Left cardiac atrium (tissue), 4 donors: ENCODE results near the gene ACOXL. TPM values are rescaled to one million over a fixed set of nuclear protein-coding genes. Genes with fewer than 3 reads are reported as not detected.

Experiments used
- ATAC-seq, 2 donors: fragments of 200-7000 bp; cut with Tn5 transposase; one replicate each; pipeline ENCODE4 v1.9.1; 2020; ENCODE audit warnings: mild to moderate bottlenecking in 2 of 2, moderate library complexity in 2 of 2
- DNase-seq: peaks from one replicate; pipeline ENCODE4 v3.0.0-alpha.2; 2020
- intact Hi-C, 2 donors: fragments of 100-400 bp; cut with DNase I; formaldehyde crosslinking; loops; one replicate each; pipeline versions ENCODE4 v1.14.1 to v1.15.1; 2022 to 2023
- total RNA-seq, 2 donors: library from RNA; stranded (reverse); fragmentation: NEBNext Ultra II Directional; extraction: Animal tissue kit (Norgen Biotek cat#: 25700); gene quantifications; one replicate each; pipeline ENCODE4 v1.2.1, GENCODE V29; 2021
- donor health status: DM: no; HTN: yes; CAD: no.
- donor health status: DM: no; HTN: yes; CAD: no; lungs with severe emphysema.
- donor health status: DM: yes; HTN: yes; CAD: no.
- donor health status: Dilated cardiomyopathy.

Gene ACOXL
- total RNA-seq, 2 donors from 2014 or later: 0.12 TPM; not detected in 1

DNA sequence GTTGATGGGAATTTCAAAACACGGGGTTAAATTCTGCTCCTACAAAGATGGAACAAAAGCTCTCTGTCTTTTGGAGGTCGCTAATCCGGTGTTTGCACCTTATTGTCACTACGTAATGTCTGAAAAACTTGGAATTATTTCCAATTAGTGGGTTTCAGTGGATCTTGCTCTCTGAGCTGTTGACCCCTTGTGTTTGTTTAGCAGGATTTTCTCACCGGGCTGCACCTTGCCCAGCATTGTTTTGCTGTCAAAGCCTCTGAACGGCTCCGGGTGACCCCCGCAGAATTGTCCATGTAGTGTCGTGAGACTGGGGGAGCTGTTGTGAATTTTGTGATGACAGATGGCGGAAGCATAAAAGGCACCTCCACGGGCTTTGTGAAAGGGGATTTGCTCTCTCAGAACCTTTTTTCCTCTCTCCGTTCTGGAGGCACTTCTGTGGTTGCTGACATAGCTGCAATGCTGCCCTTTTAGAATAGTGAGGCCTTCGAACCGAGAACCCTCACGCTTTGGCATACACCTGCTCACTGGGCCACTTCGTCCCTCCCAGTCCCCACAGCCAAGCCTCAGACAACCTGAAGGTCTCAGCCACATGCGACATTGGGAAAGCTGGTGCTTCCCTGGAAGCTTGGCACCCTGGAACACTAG lies 129.4 kb downstream of the ACOXL start:
- intact Hi-C loops: no loop called here
- ATAC-seq (no peak), DNase-seq (no peak)

DNA sequence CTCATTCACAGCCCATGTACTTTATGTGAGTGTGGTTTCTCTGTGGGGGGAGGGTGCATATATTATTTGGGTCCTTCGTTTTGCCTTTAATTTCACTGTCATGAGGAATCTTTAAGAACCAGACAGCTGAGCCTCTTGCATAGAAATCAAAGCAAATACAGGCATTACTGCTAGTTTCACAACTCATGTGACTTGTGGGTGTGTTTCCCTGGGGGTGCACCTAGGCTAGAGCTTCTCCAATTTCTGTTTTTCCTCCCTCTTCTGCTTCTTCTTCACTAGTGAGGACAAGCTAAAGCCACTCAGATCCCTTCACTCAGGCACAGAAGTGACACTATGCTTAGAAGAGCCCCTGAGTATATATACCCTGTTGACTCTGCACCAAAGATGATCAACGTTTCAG lies 131.4 kb downstream of the ACOXL start:
- ATAC-seq (no peak), DNase-seq (no peak)
- intact Hi-C loops: no loop called here

DNA sequence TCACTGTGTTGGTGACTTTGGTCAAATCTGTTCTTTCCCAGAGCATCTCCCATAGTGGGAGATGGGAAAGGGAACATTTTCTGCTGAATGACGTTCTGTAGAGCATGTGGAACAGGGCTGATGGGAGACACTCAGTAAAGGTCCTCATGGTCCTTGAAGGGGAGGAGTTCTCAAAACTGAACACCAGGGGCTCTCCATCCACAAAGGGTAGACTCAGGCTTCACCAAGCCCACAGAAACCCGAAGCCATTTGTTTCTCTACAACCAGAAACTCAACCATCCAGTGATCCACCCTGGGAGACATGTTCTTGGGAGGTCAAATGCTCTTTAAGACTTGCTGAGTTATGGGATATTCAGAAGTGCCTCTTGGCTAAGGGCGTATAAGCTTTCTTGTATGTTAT lies 131.8 kb downstream of the ACOXL start:
- DNase-seq: no peak
- intact Hi-C loops: no loop called here
- ATAC-seq: no peak

DNA sequence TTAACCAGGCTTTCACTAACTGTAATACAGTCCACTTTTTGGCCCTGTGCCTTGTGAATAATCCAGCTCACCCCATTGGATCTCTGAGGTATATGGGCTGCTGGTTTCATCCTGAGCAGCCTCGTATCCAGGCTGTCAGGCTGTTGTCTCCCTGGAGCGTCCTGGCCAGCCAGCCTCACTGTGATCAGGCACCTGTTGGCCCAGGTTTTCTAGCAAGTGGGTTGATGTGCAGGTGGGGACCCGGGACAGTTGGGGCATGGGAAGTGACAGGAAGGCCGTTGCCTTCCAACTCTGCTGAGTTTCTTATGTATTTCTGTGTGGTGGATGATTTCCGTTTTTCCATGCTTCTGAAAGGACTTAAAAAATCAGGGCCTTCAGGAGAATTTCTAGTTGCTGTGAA lies 132.4 kb downstream of the ACOXL start:
- intact Hi-C loops: no loop called here
- DNase-seq: no peak
- no peak for ATAC-seq

DNA sequence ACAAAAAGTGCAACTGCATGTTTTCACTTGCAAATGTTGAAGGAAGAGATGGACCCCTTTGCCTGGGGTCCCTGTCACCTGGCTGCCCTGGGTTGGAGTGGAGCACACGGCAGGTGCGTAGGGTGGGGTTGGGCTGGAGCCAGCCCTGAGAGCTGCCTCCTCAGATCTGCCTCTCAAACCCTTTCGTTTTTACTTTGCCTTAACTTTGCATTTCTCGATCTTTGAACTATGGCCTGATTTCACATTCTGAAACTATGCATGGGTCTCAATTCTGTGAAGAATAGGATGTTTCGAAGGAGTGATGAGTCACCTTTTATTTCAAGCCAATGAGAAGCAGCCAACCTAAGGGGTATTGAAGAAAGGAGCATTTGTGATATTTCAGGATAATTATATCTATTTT lies 132.8 kb downstream of the ACOXL start:
- intact Hi-C loops: no loop called here
- ATAC-seq (no peak), DNase-seq (no peak)

DNA sequence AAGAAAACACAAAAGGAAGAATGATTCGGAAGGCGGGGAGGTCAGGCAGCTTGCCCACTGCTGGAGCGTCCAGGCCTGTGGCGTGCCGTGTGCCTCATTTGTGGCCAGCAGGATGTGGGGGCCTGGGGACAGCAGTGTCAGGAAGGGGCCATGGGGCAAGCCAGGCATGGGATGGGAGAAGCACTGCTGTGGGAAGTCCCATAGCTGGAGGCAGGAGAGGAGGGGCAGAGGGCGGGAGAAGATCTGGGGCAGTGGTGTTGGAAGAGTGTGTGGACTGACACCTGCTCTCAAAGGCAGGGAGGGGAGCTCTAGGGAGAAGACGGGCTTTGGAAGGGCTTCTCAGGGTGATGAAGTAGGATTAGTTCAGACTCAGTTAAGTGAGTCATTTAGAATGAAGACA lies 133.7 kb downstream of the ACOXL start:
- DNase-seq (no peak), ATAC-seq (no peak)
- intact Hi-C loops: no loop called here

DNA sequence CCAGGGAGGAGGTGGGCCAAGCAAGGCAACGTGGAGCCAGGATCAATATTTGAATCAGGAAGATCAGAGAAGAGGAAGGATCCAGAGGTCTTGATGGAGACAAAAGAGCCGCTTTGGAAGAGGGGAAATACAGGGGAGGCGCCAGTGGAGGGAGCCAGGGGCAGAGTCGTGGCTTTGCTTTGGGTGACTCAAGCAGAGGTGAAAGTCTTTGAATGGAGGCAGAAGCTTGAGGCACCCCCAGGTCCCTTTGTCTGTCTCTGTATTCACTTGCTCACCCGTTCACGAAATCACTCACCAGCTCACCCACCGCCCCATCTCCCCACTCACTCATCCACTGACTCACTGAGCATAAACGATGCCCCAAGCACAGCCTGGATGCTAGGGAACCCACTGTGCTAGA lies 134.1 kb downstream of the ACOXL start:
- DNase-seq: no peak
- no peak for ATAC-seq
- intact Hi-C loops: no loop called here

DNA sequence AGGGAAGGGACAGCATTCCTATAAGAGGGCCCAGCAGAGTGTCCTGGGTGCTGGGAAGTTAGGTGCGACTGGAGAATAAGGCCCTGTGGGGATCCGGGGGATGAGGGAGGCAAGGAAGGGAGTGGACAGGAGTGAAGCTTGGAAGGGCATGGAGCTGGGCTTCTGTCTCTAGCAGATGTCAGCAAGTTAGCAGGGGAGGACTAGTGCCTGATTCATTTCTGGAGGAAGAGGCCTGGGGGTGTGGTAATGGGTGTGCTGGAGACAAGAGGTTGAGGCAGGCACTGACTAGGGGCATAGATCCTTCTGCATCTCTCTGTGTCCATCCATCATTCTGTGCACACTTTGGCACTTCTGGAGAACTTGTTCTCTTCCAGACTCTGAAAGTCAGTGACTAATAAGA lies 134.7 kb downstream of the ACOXL start:
- ATAC-seq (no peak), DNase-seq (no peak)
- intact Hi-C loops: no loop called here

DNA sequence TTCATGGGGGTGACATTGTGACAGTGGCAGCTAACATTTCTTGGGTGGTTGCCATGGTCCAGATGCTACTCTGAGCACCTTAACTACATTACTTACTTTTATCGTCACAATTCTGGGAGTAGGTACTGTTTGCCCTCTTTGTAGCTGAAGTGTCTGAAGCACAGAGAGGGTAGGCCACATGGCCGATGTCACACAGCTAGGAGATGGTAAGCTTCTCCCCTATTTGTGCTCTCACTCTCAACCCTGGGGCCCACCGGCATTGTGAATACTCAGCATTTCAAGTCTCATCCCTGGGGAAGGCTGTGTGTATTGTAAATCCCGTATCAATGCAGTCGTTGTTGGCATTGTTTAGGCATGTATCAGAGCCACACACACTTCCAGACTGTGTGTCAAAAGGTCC lies 136.6 kb downstream of the ACOXL start:
- DNase-seq (no peak), ATAC-seq (no peak)
- intact Hi-C loops: no loop called here

DNA sequence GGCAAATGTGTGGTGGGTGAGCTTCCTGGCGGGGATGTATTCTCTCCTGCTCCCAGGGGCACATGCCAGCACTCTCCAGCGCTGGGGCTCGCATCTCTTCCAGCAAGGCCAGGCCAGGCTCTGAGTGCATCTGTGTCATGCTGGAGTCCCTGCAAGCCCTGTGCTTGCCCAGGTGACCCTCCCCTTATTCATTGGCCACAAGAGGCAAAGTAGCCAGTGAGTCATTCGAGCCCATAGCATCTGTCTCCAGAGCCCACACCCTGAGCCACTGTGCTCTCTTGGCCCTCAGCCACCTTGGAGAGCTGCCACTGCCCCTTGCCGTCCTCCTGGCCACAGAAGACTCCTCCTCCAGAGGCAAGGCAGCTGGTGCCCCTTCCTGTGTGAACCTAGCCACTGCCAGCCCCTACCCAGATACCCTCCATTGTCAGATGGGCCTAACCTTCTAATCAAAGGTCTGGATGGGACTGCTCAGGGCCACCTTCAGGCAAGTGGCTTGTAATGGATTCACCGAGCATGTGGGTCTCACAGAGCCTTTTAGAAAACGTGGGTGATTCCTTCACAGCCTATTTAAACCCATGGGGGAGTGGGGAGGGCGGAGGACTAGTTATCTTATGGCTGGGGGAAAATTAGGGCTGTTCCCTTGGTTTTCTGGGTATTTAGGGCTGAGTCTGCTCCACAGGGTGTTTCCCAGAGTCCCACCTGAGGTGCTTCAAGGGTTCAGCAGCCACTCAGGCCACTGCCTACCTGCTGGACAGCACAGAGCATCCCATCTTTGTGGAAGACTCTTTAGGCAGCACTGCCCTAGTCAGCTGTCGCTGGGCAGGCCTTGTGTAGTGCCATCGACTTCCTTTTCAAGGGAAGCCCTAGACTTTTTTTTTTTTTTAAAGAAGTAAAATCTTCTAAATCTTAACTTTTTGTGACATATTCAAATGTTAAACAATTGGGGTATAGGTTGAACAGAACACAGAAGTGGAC lies 137.4 kb downstream of the ACOXL start:
- no peak for DNase-seq
- ATAC-seq: peak in 1 of 2 donors; percentile 25
- intact Hi-C loops: no loop called here

DNA sequence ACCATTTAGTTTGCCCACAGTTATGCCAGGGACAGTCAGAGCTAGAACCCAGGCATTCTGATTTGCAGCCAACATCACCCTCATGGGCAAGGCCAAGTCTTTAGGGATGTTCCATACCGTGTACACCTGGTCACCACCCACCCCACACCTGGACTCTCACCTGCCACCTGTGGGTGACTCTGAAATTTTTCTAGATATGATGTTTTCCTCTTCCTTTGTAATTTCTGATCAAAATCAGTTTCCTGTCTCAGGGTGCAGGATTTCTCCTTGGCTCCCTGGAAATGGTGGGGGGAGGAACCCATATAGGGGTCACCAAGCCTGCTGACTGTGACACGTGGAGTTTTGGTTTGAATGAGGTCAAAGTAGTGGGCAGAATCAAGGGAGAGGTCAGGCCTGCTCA lies 138.2 kb downstream of the ACOXL start:
- no peak for DNase-seq
- no peak for ATAC-seq
- intact Hi-C loops: no loop called here

DNA sequence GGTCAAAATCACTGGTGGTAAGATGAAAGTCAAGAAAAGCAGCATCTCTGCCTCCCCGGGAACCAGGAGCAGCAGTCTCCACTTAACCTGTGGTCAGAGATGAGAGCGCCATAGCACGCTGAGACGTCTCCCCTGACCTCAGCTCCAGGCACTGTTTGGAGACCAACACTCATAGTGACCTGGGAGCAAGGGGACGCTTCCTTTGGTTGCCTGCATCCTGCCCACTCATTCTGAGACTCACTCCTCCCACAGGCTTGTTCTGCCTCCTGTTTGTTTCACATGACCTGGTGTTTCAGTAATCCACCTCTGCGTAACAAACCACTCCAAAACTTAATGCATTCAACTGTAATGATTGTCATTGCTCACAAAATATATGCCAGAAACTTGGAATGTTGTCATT lies 139.3 kb downstream of the ACOXL start:
- no peak for DNase-seq
- intact Hi-C loops: no loop called here

DNA sequence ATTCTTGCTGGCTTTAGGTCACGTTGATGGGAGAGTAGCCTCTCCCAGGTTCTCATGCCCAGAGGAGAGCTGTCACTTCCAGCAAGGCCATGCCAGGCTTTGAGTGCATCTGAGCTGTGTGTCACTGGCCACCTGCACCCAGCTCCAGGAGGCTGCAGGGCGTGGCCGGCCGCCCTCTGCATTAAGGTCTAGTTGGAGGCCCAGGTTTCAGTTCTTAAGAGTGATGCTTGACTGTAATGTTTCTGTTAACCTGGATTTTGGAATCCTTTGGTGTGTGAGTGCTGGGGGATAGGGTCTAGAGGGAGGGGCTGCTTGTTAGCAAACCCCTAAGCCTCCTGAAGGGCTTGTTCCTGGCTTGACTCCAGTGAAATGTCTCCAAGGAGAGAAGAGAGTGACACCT lies 140.1 kb downstream of the ACOXL start:
- intact Hi-C loops: no loop called here
- no peak for ATAC-seq
- DNase-seq: no peak

More for the DNA sequence above, 139.3 kb downstream of the ACOXL start:
- no peak for ATAC-seq

DNA sequence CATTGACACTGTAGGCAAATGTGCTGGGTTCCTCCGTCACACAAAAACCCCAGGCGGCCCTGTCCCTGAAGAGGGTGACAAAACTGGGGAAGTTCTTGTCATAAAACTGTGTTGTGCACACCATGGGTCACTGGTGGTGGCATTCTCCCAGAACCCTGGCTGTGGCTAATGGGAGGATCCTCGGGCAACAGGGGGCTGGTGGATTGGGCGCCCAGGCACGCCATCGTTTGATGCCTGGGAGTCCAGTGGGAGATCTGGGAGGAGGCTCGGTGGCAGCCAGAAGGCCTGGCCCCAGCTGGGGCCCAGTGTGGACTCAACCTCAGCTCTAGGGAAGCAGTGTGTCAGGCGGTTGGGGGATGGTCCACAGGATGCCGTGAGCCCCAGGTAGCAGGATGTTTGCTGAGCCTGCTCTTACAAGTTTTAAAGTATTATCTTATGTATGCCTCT lies 140.7 kb downstream of the ACOXL start:
- intact Hi-C loops: no loop called here
- DNase-seq (no peak), ATAC-seq (no peak)

DNA sequence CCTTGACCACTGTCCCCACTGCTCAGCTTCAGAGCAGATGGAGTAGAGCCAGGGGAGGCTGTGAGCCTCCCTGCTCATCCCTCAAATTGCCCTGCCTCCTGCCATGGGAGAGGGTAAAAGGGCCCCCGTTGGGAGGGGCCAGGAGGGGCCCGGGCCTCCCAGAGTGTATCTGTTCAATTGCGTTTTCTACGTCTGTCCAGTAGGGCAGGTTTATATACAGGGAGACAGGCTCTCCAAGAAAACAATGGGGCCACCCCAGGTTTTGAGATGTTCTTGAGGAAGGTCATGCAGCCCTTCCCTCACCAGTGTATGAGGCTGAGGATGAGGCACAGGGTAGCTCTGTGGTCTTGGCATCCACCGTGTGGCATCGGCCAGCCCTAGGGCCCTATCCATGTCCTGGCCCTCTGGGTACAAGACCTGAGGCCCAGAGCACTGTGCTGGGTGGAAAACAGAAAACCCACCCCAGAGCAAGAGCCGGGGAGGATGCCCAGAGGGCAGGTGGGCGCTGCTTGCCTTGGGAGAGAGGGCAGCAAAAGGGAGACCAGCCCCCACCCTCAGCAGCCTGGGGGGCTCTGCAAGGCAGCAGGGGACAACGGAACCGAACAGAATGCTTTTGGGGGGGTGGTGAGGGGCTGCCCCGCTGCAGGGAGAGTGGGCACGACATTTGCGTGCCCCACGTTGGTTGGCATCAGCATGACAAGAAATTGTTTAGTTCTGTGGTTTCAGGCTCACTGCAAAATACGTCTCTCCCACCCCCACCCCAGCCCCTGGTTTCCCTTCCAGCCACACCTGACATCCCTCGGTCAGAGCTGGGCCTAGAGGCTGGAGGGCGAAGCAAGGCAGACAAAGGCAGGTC lies 141.5 kb downstream of the ACOXL start:
- no peak for ATAC-seq
- intact Hi-C loops: no loop called here
- DNase-seq: no peak

DNA sequence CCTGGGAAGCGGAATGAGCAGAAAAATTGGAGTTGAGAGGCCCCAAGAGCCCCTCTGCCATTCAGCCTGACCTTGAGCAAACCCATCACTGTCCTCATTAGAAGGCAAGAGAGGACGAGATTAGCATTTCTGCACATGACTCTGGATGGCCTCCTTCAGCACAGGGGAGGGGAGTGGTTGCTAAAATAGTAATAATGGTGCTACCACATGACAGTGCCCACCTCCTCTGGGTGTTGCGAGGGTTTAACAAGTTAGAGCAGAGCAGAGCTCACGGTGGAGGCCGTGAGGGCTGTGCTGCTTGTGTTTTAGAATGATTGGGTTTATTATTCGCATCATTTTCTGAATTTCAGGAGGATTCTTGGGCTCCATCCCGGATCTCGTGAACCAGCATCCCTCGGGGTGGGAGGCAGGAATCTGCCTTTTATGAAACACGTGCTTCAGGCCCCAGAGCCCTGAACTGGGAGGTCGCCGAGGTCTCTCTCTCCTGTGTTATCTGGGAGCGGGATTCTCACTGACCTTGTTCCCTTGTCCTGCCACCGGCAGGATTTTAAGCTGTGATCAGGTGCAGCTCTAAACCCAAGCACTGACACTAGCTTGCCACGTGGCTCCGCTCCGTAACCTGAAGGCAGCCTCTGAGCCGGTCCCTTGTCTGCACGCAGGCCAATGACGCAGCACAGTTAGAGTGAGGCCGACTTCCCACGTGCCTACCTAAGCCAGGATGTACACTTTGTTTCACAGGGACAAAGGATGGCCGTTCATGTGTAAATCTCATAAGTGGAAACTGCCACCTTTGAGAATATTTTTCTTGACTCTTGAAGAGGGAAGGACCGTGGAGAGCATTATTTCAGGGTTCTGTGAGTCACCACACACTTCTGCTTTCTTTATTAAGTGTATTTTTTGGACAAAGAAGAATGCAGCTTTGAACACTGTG lies 142.3 kb downstream of the ACOXL start:
- ATAC-seq (no peak), DNase-seq (no peak)

DNA sequence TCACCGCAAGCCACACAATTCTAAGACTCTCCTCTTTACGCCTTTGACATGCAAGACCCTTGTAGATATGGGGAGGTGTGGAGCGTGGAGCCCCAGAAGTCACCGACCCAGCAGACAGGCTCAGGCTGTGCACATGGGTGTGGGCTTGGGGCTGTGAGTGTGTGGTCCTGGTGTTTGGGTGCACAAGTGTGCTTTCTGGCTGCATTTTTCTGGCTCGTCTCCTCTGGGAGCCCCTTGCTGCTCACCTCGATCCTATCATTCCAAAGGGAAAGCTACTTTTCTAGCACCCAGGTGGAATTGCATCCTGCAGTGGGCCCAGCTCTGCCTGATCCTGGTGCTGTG lies 143.0 kb downstream of the ACOXL start:
- DNase-seq (no peak), ATAC-seq (no peak)
- intact Hi-C loops: no loop called here

More for the DNA sequence above, 142.3 kb downstream of the ACOXL start:
- intact Hi-C loops: no loop called here

DNA sequence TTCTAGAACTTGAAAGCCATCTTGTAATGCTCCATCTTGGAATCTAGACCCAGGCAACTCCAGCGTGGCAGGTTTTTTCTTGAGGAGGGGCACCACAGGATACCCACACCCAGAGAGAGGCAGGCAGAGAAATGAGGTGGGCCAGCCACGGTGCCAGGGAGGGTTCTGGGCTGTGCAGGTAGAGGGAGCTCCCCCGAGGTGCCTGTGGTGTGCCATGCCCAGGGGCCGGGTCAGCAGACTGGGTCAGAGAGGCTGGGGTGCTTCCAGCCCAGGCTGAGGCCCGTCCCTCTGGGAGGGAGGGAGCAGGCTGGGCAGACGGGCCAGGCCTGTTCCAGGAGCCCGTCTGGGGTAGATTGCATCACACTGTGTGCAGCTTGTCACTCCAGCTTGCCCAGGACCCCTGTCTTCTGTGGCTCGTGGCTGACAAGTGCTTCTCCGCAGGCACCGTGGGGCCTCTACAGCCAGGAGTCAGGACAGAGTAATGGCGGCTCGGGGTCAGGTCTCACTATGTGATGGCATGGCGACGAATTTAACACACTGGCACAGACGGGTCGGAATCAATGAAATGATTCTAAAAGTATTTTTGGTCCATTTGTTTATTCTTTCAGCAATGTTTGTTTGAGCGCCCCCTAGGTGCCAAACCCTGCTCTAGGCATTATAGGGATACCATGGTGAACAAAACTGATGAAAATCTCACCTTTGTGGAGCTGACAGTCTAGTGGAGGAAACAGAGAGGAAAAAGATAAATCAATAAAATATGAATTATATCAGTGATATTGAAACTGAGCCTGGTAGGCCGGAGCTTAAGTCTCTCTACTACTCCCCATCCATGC lies 144.0 kb downstream of the ACOXL start:
- intact Hi-C loops: no loop called here
- DNase-seq (no peak), ATAC-seq (peak in 1 of 2 donors; percentile 27)
